ENCODE results near the gene HEPACAM2.
A peak's percentile ranks its signal among the peaks of the same experiment; 100 is the strongest.

Gene HEPACAM2

DNA sequence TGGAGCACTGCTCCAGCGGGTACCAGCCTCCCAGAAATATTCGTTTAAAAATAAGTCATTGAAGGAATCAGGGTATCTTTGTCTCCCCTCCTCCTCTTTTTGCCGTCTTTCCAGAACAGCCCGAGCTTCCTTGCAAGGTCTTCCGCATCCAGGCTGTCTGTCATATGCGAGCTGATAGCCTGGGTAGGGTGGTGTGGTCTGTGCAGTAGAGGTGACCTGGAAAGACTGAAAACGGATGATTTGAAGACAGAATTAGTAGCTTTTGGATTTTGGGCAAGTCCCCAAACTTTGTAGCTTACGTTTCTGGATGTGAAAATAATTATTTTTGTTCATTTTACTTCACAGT lies 6.4 kb upstream of the HEPACAM2 start:
- no peaks in the 10 kb centered on the region for H3K36me3 Mint-ChIP-seq (ENCODE audit: low read depth)
- H3K27me3 Mint-ChIP-seq (ENCODE audit: low read depth): peaks cover 14% of the 10 kb centered on the region
- H3K4me3 Mint-ChIP-seq: peak overlapping the region; percentile 92 to 93 (median 92)
- H3K27ac Mint-ChIP-seq: peak overlapping the region; percentile 55 to 92 (median 84)
- TF ChIP-seq CTCF (IDR thresholded peaks at IDR 0.05; ENCODE audit: unreplicated experiment in 3 of 3): no peak
- no peaks in the 10 kb centered on the region for H3K9me3 Mint-ChIP-seq
- peaks cover 7% of the 10 kb centered on the region for H3K4me1 Mint-ChIP-seq

- no peak for TF ChIP-seq CTCF (IDR thresholded peaks at IDR 0.05; ENCODE audit: unreplicated experiment in 3 of 3)
- Mint-ChIP-seq H3K4me3 (peak within 1 kb of the TSS; percentile 92 to 93 (median 92)), H3K9me3 (no peaks in the 10 kb centered on the region), H3K36me3 (ENCODE audit: low read depth) (no peaks in the 10 kb centered on the region), H3K4me1 (peaks cover 7% of the 10 kb centered on the region), H3K27me3 (ENCODE audit: low read depth) (peaks cover 19% of the 10 kb centered on the region), H3K27ac (peak within 1 kb of the TSS; percentile 55 to 92 (median 84))
Observed at GRCh38 chr7:93231799-93232672, 5.8 kb upstream of the HEPACAM2 start, which contains the start of gene VPS50. Gene VPS50, plus strand, starts transcription at chr7:93232366. Its CDS starts 102 bp downstream, at chr7:93232468.

GRCh38 chr7:93231259-93231658 lies 5.0 kb upstream of the HEPACAM2 start:
- H3K4me3 Mint-ChIP-seq: peak overlapping the region; percentile 92 to 93 (median 92)
- H3K9me3 Mint-ChIP-seq: no peaks in the 10 kb centered on the region
- peaks cover 7% of the 10 kb centered on the region for H3K4me1 Mint-ChIP-seq
- no peak for TF ChIP-seq CTCF (IDR thresholded peaks at IDR 0.05; ENCODE audit: unreplicated experiment in 3 of 3)
- H3K27ac Mint-ChIP-seq: peak overlapping the region in 1 of 3 experiments; percentile 92
- H3K27me3 Mint-ChIP-seq (ENCODE audit: low read depth): peaks cover 21% of the 10 kb centered on the region
- no peaks in the 10 kb centered on the region for H3K36me3 Mint-ChIP-seq (ENCODE audit: low read depth)

- TF ChIP-seq CTCF (IDR thresholded peaks at IDR 0.05; ENCODE audit: unreplicated experiment in 3 of 3): peak; percentile 65 to 86 (median 73)
- Mint-ChIP-seq H3K27ac (no peak overlapping the region), H3K4me3 (no peak overlapping the region), H3K27me3 (ENCODE audit: low read depth) (peaks cover 37% of the 10 kb centered on the region), H3K4me1 (peaks cover 7% of the 10 kb centered on the region), H3K9me3 (no peaks in the 10 kb centered on the region), H3K36me3 (ENCODE audit: low read depth) (no peaks in the 10 kb centered on the region)
Observed at GRCh38 chr7:93228302-93228701, 2.0 kb upstream of the HEPACAM2 start.

GRCh38 chr7:93219868-93220267 lies 6.4 kb downstream of the HEPACAM2 start:
- TF ChIP-seq CTCF (IDR thresholded peaks at IDR 0.05; ENCODE audit: unreplicated experiment in 3 of 3): no peak
- Mint-ChIP-seq H3K27me3 (ENCODE audit: low read depth) (peaks cover 28% of the 10 kb centered on the region), H3K4me1 (no peaks in the 10 kb centered on the region)

More at GRCh38 chr7:93219868-93220267, 6.4 kb downstream of the HEPACAM2 start:
- Mint-ChIP-seq H3K27ac (no peak overlapping the region), H3K9me3 (no peaks in the 10 kb centered on the region), H3K36me3 (ENCODE audit: low read depth) (no peaks in the 10 kb centered on the region), H3K4me3 (no peak overlapping the region)

All from nephron (organoid).